Measurements from ENCODE around the gene CA5A. TPM values are rescaled to one million over a fixed set of nuclear protein-coding genes. Genes with fewer than 3 reads are reported as not detected.
"Not testable (repeated sequence)": the region's sequence is repeated elsewhere in the genome, so short reads cannot be mapped to it uniquely, and the experiment has no call there.

The CA5A gene
- total and polyA plus RNA-seq, 8 donors = 0.09 to 0.77 (median 0.16) TPM

GRCh38 chr16:87982581-87983041, 46.3 kb upstream of the CA5A start:
- Histone ChIP-seq H3K9me3 (no peaks in the 10 kb centered on the region), H3K27ac (no peak overlapping the region), H3K4me1 (peaks cover 0 to 6% of the 10 kb centered on the region in 2 donors), H3K4me3 (no peak overlapping the region), H3K36me3 (peaks cover 0 to 65% of the 10 kb centered on the region in 2 donors), H3K27me3 (no peaks in the 10 kb centered on the region)
- intact Hi-C loops (cut with DNase I) = no loop called here
- no peak for ATAC-seq
- DNase-seq = no peak
- TF ChIP-seq CTCF (IDR thresholded peaks at IDR 0.05) = no peak

GRCh38 chr16:87981376-87981775, 45.0 kb upstream of the CA5A start:
- peaks cover 0 to 65% of the 10 kb centered on the region in 2 donors for H3K36me3 ChIP-seq

GRCh38 chr16:87979911-87980630, 43.7 kb upstream of the CA5A start:
- H3K27ac ChIP-seq; H3K27me3 ChIP-seq; intact Hi-C loops (cut with DNase I); DNase-seq; ATAC-seq; H3K4me3 ChIP-seq; H3K4me1 ChIP-seq; H3K9me3 ChIP-seq: not testable (repeated sequence)
- H3K36me3 ChIP-seq = peaks cover 0 to 55% of the 10 kb centered on the region in 2 donors

More at GRCh38 chr16:87981376-87981775, 45.0 kb upstream of the CA5A start:
- H3K27ac ChIP-seq; intact Hi-C loops (cut with DNase I); H3K4me3 ChIP-seq; H3K9me3 ChIP-seq; H3K4me1 ChIP-seq; DNase-seq; ATAC-seq; H3K27me3 ChIP-seq: not testable (repeated sequence)

- H3K36me3 ChIP-seq = peaks cover 0 to 51% of the 10 kb centered on the region in 2 donors
- H3K4me1 ChIP-seq = peaks cover 0 to 6% of the 10 kb centered on the region in 2 donors
- no peak for TF ChIP-seq CTCF (IDR thresholded peaks at IDR 0.05)
- no peaks in the 10 kb centered on the region for H3K9me3 ChIP-seq
- no peak overlapping the region for H3K27ac ChIP-seq
- DNase-seq (no peak), ATAC-seq (no peak)
- no peaks in the 10 kb centered on the region for H3K27me3 ChIP-seq
- intact Hi-C loops (cut with DNase I) = no loop called here
- no peak overlapping the region for H3K4me3 ChIP-seq
Observed at GRCh38 chr16:87979352-87979751, 43.0 kb upstream of the CA5A start.

- Histone ChIP-seq H3K27ac (no peak overlapping the region), H3K9me3 (no peaks in the 10 kb centered on the region), H3K4me1 (no peaks in the 10 kb centered on the region), H3K36me3 (peaks cover 0 to 48% of the 10 kb centered on the region in 2 donors), H3K4me3 (no peak overlapping the region), H3K27me3 (no peaks in the 10 kb centered on the region)
- DNase-seq (no peak), ATAC-seq (no peak)
- TF ChIP-seq CTCF (IDR thresholded peaks at IDR 0.05) = no peak
- intact Hi-C loops (cut with DNase I) = no loop called here
Observed at GRCh38 chr16:87978127-87978526, 41.8 kb upstream of the CA5A start.

GRCh38 chr16:87976665-87977064, 40.3 kb upstream of the CA5A start:
- H3K36me3 ChIP-seq = peaks cover 0 to 36% of the 10 kb centered on the region in 2 donors
- H3K4me3 ChIP-seq = no peak overlapping the region
- DNase-seq (no peak), ATAC-seq (no peak)
- H3K27ac ChIP-seq = no peak overlapping the region
- intact Hi-C loops (cut with DNase I) = no loop called here
- peaks cover 0 to 9% of the 10 kb centered on the region in 2 donors for H3K9me3 ChIP-seq
- no peaks in the 10 kb centered on the region for H3K4me1 ChIP-seq
- no peak for TF ChIP-seq CTCF (IDR thresholded peaks at IDR 0.05)
- no peaks in the 10 kb centered on the region for H3K27me3 ChIP-seq
